Thyroid gland (tissue), 4 donors: ENCODE measurements around the gene GLP1R. TPM values are rescaled to one million over a fixed set of nuclear protein-coding genes. Genes with fewer than 3 reads are reported as not detected.

ENCODE experiments used
- DNase-seq, 2 donors: peaks; one replicate each; pipeline ENCODE4 v3.0.0-alpha.2; 2019
- H3K27ac ChIP-seq, 3 donors: fragments of 200-600 bp; sonication (generic); 1 replicate in 2 of 3; 2 replicates in 1 of 3; pipeline ENCODE4 v1.5.1; 2016 to 2019; ENCODE audit warnings: mild to moderate bottlenecking in 1 of 3, moderate library complexity in 1 of 3
- H3K27me3 ChIP-seq: fragments of 200-600 bp; sonication (generic); one replicate; pipeline ENCODE4 v1.5.1; 2019
- H3K36me3 ChIP-seq, 2 donors: fragments of 200-600 bp; sonication (generic); one replicate each; pipeline ENCODE4 v1.5.1; 2016 to 2019
- H3K4me1 ChIP-seq, 2 donors: fragments of 200-600 bp; sonication (generic); one replicate each; pipeline ENCODE4 v1.5.1; 2017 to 2019
- H3K4me3 ChIP-seq, 3 donors: fragments of 200-600 bp; sonication (generic); replicated peaks in 1 of 3; 1 replicate in 2 of 3; 2 replicates in 1 of 3; pipeline ENCODE4 v1.5.1; 2016; ENCODE audit warnings: mild to moderate bottlenecking in 1 of 3
- H3K9me3 ChIP-seq: fragments of 200-600 bp; sonication (generic); one replicate; pipeline ENCODE4 v1.5.1; 2017
- POLR2A ChIP-seq, 2 donors: fragments of 450-650 bp; IDR thresholded peaks; one replicate each; pipeline ENCODE4 v1.6.1; 2017; ENCODE audit warnings: antibody characterized with exemption in 2 of 2, mild to moderate bottlenecking in 2 of 2, moderate library complexity in 1 of 2
- WGBS, 2 donors: methylation state at CpG; one replicate each; pipeline ENCODE4 v1.1.5; 2017; 5-methylcytosine and 5-hydroxymethylcytosine counted together
- intact Hi-C: fragments of 100-400 bp; cut with DNase I; formaldehyde crosslinking; loops from one replicate; pipeline ENCODE4 v1.15.1; 2023
- total RNA-seq, 4 donors: library from RNA; depleted of rRNA; stranded (reverse); fragments of >200 nt; gene quantifications; one replicate each; pipeline ENCODE4 v1.2.3, GENCODE V29; 2016
- TF ChIP-seq, protein P1 (sequence below), 6 experiments: fragments of 200-600 bp in 3 of 6; fragments of 450-650 bp in 3 of 6; sonication (generic) in 3 of 6; IDR thresholded peaks; one replicate each; pipeline ENCODE4 v1.5.1; 2016 to 2019; ENCODE audit warnings: antibody characterized with exemption in 6 of 6, mild to moderate bottlenecking in 2 of 6, inconsistent platforms in 1 of 6, moderate library complexity in 1 of 6

Gene GLP1R
- total RNA-seq, 4 donors from 2014 or later = 0.13 to 0.45 (median 0.18) TPM

DNA sequence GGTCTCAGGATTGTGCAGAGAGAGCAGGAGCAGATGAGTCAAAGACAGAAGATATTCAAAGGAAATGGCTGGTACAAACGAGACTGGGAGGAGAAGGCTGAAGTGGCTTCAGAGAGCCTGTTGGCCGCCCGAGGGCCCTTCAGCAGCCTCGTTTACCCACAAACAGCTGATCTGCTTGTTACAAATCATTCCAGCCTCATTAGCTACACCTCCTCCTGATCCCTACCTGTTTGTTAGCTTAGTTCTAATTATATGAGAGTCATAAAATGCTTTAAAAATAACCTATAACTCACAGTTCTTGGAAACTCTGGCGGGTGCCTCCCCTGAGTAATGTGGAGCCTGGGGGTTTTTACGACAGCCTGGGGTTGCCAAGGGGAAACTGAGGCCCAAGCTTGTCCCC is 12.6 kb downstream of the GLP1R start:
- TF ChIP-seq POLR2A (IDR thresholded peaks at IDR 0.05) = no peak
- TF ChIP-seq, protein P1, sequence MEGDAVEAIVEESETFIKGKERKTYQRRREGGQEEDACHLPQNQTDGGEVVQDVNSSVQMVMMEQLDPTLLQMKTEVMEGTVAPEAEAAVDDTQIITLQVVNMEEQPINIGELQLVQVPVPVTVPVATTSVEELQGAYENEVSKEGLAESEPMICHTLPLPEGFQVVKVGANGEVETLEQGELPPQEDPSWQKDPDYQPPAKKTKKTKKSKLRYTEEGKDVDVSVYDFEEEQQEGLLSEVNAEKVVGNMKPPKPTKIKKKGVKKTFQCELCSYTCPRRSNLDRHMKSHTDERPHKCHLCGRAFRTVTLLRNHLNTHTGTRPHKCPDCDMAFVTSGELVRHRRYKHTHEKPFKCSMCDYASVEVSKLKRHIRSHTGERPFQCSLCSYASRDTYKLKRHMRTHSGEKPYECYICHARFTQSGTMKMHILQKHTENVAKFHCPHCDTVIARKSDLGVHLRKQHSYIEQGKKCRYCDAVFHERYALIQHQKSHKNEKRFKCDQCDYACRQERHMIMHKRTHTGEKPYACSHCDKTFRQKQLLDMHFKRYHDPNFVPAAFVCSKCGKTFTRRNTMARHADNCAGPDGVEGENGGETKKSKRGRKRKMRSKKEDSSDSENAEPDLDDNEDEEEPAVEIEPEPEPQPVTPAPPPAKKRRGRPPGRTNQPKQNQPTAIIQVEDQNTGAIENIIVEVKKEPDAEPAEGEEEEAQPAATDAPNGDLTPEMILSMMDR (IDR thresholded peaks at IDR 0.05) = no peak
- WGBS, 2 donors = 64 to 66% methylated on average over 6 of the region's 6 CpGs
- H3K27ac ChIP-seq = no peak overlapping the region
- no peak for DNase-seq
- H3K27me3 ChIP-seq = no peaks in the 10 kb centered on the region
- H3K4me1 ChIP-seq = no peaks in the 10 kb centered on the region
- H3K9me3 ChIP-seq = no peaks in the 10 kb centered on the region
- H3K4me3 ChIP-seq = no peak overlapping the region
- no peaks in the 10 kb centered on the region for H3K36me3 ChIP-seq
- intact Hi-C loops = no loop called here

- no peak for TF ChIP-seq POLR2A (IDR thresholded peaks at IDR 0.05)
- TF ChIP-seq, protein P1 (IDR thresholded peaks at IDR 0.05) = no peak
- intact Hi-C loops = no loop called here
- DNase-seq = no peak
- Histone ChIP-seq H3K27ac (no peak overlapping the region), H3K4me1 (no peaks in the 10 kb centered on the region), H3K4me3 (no peak overlapping the region), H3K9me3 (no peaks in the 10 kb centered on the region), H3K27me3 (no peaks in the 10 kb centered on the region), H3K36me3 (no peaks in the 10 kb centered on the region)
- 78 to 83% methylated on average over 3 of the region's 3 CpGs for WGBS, 2 donors
These were observed 13.0 kb downstream of the GLP1R start for GRCh38 chr6:39061588-39061987.

DNA sequence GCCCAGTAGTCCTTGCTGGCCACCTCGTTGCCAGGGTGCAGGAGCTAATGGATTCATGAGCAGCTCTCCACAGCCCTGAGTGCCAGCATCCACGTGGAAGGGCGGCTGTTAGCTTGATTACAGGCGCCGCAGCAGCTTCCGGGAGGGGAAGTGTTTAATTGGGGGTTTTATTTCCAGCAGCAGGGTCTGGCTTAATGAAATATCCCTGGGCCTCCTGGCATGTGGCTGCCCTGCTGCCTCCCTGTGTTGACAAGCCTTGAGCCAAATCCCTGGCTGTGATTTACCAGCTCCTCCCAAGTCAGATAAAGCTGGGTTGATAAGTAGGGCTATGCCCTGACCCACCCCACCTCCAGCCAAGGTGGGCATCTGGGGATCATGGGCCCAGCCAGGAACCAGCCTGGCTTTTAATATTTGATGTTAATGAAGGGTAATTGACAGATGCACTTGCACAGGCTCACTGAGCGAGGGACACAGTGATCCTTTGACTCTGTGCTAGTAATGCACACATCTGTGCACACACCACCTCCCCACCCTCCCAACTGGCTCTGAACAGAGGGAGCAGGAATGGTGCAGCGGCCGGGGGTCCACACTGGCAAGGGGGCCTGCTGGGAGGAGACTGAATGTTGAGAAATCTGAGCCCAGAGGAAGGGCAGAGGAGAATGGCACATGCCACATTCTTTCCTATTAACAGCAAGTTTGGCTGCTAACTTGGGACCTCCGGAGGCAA is 13.6 kb downstream of the GLP1R start:
- Histone ChIP-seq H3K9me3 (no peaks in the 10 kb centered on the region), H3K4me1 (no peaks in the 10 kb centered on the region), H3K36me3 (no peaks in the 10 kb centered on the region), H3K27ac (no peak overlapping the region), H3K4me3 (no peak overlapping the region), H3K27me3 (no peaks in the 10 kb centered on the region)
- no peak for DNase-seq
- no peak for TF ChIP-seq POLR2A (IDR thresholded peaks at IDR 0.05)
- TF ChIP-seq, protein P1 (IDR thresholded peaks at IDR 0.05) = no peak
- intact Hi-C loops = no loop called here
- WGBS, 2 donors = 60 to 64% methylated on average over 9 to 10 of the region's 10 CpGs

DNA sequence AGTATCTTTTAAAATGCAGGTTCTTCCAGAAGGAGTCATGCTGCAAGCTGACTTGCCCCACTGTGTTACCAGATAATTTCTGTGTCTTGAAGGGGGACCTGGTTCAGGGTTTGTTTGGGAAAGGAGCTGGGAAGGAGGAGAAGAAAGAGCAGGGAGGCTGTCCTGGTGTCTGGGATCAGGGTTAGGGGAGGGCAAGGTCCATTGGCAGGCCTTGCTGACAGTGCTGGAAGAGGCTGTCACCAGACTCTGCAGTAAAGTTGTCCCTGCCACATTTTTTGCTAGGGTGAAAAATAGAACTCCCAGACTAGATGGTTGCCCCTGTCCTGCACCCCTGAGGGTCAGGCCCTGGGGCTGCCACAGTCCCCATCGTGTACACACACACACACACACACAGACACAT is 14.9 kb downstream of the GLP1R start:
- Histone ChIP-seq H3K4me1 (no peaks in the 10 kb centered on the region), H3K27me3 (no peaks in the 10 kb centered on the region), H3K27ac (no peak overlapping the region), H3K9me3 (no peaks in the 10 kb centered on the region), H3K4me3 (no peak overlapping the region), H3K36me3 (no peaks in the 10 kb centered on the region)
- TF ChIP-seq POLR2A (IDR thresholded peaks at IDR 0.05) = no peak
- TF ChIP-seq, protein P1 (IDR thresholded peaks at IDR 0.05) = no peak
- 61 to 68% methylated on average over 1 of the region's 1 CpG for WGBS, 2 donors
- no peak for DNase-seq
- intact Hi-C loops = no loop called here

GRCh38 chr6:39065561-39065960 is 17.0 kb downstream of the GLP1R start:
- Histone ChIP-seq H3K36me3 (no peaks in the 10 kb centered on the region), H3K9me3 (no peaks in the 10 kb centered on the region), H3K27ac (no peak overlapping the region), H3K27me3 (no peaks in the 10 kb centered on the region), H3K4me1 (no peaks in the 10 kb centered on the region), H3K4me3 (no peak overlapping the region)
- no peak for TF ChIP-seq POLR2A (IDR thresholded peaks at IDR 0.05)
- TF ChIP-seq, protein P1 (IDR thresholded peaks at IDR 0.05) = no peak
- DNase-seq = no peak
- intact Hi-C loops = no loop called here
- 88 to 89% methylated on average over 8 of the region's 8 CpGs for WGBS, 2 donors
